Limb (tissue), 2 donors: ENCODE measurements around the gene STRADA.

ENCODE experiments used
- DNase-seq, 2 donors: peaks; one replicate each; pipeline ENCODE4 v3.0.0-alpha.2; 2016; ENCODE audit errors: extremely low spot score in 2 of 2

The STRADA gene

DNA sequence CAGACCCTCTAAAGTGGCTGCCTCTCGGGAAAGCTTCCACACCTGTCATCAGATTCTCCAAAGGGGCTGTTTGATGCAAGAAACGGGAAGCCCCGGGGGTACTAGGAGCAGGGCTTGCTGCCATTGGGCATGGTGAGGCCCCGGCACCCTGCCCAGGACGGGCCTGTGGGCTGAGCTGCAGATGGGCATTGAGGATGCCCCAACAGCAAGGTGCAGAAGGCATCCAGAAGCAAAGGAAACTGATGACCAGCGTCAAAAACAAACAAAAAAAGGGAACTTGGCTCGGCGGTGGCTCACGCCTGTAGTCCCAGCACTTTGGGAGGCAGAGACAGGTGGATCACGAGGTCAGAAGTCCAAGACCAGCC lies 40.2 kb downstream of the STRADA start:
- no peak for DNase-seq

DNA sequence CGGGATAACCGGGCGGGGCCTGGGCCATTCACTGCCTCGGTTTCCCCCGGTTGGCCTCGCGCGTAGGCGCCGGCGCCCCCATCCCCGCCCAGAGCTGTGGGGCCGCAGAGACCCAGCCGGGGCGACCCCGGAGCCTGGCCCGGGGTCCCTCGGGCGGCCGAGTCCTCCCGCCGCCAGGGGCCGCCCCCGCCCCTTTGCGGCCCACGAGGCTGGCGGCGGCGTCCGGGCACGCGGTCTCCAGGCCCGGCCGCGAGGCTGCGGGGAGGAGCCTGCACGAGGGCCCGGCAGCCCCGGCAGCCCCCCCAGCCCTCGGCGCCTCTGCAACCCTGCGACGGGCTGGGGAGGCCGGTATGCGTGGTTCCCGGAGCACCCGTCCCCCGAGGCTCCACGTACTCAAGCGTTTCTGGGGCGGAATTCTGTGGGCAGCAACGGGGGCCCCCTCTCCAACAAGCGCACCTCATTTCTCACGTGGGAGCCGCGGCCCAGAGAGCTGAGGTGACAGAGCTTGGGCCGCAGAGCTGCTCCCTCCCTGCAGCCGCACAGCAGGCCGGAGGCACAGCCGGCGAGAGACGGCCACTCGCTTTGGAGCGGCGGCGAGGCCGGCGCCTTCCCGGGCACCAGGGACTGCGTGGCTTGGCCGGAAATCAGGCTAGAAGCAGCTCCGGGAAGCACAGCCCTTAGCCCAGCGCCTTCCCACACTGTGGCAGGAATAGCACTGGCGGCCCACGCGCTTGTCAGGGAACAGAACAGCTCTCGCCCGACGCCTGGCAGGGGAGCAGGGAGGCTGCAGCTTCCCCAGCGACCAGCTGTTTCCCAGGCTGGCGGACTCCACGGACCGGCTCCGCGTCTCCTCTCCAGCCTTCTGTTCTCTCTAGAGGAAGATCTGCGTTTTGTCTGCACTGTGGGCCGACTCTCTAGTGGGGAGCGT lies 40.8 kb downstream of the STRADA start:
- peak; percentile 18 to 76 for DNase-seq

DNA sequence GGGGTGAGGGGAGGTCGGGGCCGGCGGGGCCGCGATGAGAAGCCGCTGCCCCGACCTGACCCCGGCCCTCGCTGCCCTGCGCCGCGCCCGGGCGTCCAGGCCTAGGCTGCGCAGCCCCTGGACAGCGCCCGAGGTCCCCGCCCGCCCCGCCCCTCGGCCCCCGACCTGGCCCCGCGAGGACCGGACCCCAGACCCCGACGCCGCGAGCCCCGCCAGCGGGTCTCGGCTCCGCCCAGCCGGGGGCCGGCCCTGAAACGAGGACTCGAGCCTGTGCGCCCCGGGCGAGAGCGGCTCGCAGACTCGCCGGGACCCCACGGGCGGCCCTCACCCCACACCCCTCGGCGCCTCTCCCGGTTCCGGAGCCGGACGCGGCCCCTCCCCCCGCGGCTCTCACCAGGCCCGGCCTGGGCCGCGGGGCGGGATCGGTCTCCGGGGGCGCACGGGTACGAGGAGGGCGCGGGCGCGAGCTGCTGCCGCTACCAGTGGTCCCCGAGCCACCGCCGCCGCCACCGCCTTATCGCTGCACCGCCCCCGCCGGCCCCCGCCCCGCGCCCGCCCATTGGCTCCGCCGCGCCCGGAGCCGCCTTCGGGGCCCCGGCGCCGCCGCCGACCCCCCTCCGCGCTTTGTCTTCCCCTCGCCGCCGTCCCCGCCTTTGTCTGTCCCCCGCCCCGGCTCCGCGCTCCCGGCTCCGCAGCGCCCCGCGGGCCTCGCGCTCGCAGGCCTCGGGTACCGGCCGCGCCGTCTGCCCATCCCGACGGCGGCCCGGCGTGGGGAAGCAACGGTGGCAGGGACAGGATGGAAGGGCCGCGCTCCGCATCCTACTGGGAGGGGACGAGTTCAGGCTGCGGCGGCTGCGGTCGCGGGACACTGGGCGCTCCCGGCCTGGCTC lies 41.7 kb downstream of the STRADA start, which contains the start of gene LIMD2:
Gene LIMD2 (minus strand): TSS at position 488 of the 890 bp plus-strand sequence. CDS start 827 bp downstream, outside the sequence.
- DNase-seq, result peak; percentile 13 to 84

DNA sequence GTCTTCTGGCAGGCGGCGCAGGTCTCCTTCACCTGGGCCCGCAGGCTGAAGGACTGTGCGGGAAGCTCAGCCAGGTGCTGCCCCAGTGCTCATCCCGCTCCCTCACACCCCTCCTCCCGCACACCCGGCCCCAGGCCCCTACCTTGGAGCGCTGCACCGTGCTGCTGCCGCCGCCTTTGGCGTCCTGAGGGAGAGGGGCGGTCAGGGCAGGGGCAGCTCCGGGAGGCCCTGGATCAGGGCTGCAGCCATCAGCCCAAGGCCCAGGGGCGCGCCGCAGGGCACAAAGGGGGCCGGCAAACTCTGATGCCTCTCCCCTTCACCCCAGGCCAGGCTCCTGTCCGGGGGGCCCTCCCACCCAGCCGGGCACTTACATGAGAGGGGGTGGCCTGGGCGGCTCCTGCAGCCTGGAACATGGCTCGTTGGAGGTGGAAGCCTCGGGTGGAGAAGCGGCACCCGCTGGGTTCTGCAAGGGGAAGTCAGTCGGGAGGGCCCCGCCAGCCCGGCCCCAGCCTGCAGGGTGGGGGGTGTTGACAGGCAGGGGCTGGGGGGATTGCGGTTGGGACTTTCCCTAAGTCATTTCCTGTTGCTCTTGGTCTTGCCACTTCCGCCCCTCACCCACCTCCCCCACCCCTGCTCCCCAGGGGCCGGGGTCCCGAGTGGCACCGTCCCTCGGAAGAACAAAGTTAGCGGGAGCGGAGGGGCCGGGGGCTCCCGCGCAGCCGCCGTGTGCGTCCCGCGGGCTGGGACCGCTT lies 42.5 kb downstream of the STRADA start:
- peak; percentile 11 to 73 for DNase-seq

DNA sequence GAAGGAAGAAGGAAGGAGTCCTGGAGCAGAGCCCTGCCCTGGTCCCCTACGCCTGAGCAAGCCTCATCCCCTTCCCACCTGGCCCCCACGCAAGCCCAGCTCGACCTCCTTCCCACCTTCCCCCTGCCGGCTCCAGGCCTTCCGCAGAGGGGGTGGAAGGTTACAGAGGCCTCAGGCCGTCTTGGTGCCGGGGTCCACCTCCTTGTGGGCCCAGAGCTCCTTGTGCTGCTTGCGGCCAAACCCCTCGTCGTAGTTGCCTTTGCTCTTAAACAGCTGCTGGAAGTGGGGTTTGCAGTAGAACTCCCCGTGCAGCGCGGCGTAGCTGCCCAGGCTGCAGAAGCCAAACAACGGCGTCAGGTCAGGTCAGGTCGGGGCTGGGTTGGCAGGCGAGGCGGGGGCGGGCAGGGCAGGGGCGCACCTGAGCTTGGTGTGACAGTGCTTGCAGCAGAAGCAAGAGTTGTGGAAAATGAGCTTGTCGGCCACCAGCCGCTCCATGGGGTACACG lies 43.2 kb downstream of the STRADA start:
- DNase-seq, result peak in 1 of 2 donors; percentile 43

DNA sequence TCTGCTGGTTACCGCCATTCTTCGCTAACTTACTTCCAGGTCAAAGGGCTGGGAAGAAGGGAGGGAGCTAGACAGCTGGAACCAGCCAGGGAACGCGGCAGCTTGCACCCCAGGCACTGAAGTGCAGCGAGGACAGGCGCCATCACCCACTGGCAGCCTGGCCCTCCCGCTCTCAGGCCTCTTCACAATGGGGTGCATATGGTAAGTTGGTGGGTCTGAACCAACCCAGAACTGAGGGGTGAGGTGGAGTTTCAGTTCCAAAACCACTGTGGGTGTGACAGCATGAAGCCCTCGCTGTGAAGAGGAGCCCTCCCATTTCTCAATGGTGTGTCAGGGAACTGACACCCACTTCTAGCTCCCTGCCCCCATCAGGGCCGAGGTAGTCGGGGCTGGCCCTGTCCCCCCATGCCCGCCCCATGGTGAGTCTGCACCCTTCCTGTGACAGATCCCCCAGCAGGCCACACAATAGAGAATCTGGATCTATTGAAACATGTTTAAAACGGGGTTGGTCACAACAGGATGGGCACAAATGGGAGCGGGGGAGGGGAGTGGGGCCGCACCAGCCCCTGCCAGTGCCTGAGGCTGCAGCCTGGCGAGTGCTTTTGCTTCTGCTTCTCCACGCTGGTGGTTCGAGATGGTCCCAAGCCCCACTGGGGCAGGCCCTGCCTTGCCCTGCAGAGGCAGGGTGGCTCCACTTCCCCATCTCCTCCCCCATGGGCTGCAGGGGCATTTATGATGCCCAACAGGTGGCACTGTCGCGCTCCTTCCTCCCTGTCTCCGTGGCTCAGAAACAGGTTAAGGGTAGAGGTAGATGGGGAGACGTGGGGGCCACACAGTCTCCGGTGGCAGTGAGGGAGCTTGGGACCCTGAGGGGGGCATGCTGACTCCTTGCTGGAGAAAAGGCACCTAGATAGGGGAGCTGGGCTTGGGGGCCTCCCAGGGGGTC lies 44.0 kb downstream of the STRADA start:
- DNase-seq, result peak in 1 of 2 donors; percentile 39

DNA sequence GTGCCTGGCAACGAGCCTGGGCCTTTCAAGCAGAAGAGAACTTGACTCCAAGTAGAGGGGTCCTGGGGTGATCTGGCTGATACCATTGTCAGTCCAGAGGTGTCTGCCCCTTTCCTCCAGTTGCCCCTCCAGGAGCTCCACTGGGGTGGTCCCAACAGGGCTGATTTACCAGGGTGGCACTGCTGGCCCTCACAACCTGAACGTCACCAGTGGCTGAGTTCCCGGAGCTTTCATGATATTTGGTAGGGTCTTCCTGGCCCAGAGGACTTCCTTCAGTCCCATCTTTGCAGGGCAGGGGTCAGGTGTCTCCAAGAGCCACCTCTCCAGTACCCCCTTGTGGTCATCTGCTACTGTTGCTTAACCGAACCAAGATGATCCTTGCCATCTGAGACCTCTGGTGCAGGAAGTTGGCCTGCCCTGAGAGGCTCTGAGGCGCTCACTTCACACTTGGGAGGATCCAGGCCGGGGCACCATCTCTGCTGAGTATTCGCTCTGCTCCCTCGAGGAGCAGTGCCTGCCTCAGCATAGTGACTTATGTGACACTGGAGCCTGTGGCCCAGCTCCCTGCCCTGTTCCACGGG lies 45.1 kb downstream of the STRADA start:
- peak in 1 of 2 donors; percentile 25 for DNase-seq

DNA sequence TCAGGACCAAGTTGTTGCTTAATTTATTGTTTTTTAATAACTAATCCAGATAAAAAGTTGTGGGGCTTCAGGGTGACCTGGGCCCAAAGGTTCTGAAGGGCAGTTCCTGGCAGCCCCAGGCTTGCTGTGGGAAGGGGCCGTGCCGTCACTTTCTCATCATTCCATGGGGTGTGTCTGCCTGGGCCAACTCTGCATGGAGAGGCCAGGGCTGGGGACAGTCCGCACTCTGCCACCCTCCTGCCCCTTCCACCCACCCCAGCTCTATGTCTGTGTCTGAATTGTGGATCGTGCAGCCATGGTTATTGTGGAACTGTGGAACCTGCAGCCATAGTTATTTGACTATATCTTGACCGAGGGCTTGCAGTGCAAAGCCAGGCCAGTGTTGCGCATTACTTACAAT lies 45.7 kb downstream of the STRADA start:
- DNase-seq, result no peak

DNA sequence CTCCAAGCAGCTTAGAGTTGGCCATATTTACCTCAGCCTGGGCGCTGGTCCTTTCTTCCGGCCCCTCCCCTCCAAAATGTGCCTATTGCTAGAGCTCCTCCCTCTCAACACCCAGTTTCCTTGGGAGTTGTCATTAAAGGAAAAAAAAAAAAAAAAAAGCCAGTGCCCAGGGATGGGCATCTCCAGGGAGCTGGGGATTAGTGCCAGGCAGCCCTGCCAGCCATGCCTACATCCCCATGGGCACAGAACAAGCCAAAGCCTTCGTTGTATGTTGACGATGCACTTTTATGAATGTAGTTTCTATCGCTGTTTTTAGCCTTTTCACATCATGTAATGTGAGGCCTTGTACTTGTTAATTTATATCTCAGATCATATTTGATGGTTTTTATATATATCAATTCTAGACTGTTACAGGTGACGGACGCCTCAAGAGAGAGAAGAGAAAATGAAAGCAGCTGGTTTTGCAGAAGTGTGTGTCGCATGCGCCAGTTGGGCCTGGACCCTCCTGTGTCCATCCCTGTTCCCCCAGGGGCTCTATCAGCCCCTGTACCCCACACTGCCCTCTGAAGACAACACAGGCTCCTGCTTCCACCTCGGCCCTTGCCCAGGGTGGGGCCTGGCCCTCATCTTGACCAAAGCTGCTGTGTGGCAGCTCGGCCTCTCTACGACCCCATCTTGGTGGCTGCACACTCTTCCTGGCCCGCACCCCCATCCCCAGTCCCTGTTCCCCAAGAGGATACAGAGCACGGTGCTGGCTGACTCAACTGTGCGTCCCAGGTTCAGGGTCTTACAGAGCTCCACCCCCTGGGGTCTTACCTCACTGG lies 46.4 kb downstream of the STRADA start:
- peak in 1 of 2 donors; percentile 28 for DNase-seq

DNA sequence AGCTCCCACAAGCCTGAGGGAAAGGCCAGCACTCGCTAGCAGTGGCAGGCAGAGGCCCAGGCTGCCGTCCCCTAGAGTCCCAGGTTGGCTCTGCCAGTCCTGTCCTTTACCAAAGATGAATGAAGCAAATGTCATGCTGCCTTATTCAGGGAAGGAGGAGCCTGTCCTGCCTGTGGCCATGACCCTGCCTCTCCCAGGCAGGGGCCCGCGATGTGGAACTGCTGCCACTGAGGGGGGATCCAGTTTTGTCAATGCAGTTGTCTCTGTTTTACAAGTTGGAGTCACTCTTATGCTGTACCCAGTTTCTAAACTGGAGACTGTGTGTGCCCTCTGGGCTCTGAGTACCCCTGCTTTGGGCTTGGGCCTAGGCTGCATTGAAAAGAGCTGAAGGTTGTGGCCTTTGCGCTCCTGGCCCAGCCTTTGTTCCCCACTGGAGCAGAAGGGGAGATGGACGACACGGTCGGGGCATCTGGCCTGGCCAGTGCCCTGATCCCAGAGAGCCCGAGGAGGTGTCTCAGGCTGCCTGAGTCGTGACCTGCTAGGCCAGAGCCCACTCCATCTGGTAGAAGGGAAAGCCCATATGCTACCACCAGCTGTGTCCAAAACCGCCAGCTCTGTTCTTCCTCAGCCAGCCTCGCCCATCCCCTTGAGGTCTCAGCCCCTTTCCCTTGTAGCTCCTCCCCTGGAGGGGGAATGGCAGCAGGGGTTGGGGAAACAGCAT lies 47.2 kb downstream of the STRADA start:
- DNase-seq, result peak in 1 of 2 donors; percentile 29

DNA sequence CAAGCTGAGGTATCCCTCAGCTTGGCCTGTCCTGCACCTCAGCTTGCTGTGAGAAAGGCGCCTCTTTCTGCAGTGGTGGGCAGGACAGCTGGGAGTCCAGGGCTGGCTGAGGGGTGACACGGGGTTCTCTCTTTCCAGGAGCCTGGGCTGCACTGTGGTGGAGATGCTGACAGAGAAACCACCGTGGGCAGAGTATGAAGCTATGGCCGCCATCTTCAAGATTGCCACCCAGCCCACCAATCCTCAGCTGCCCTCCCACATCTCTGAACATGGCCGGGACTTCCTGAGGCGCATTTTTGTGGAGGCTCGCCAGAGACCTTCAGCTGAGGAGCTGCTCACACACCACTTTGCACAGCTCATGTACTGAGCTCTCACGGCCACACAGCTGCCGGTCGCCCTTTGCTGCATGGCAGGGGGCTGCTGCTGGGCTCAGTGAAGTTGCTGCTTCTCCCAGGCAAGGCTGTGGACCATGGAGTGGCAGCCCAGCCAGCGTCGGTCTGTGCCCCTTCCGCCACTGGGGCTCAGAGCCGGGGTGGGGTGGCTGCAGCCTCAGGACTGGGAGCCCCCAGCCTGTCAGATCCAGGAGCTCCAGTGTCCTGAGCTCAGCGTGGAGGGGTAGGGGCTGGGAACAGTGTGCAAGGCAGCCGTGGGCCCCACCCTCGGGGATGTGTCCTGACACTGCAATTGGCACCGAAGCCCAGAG lies 48.0 kb downstream of the STRADA start:
- peak in 1 of 2 donors; percentile 26 for DNase-seq

DNA sequence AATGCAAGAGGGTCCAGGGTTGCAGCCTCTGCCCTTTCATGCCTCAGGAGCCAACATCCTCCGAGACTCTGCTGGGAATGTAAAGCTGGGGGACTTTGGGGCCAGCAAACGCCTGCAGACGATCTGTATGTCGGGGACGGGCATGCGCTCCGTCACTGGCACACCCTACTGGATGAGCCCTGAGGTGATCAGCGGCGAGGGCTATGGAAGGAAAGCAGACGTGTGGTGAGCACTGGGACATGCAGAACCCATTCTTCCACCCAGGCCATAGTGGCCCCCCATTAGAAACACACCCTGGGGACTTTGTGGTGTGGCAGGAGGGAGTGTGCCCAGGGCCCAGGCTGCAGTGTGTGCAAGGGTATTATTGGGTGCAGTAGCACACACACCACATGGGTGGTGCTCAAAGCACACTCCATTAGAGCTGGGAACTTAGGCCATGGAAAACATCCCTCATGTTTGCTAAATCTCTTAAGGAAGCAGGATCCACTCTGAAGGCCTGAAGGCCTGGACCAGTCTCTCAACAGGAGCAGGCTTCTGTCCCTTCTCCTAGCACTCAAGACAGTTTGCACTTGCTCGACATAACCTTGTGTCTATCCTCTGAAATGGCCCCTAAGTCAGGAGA lies 49.3 kb downstream of the STRADA start:
- DNase-seq, result no peak

DNA sequence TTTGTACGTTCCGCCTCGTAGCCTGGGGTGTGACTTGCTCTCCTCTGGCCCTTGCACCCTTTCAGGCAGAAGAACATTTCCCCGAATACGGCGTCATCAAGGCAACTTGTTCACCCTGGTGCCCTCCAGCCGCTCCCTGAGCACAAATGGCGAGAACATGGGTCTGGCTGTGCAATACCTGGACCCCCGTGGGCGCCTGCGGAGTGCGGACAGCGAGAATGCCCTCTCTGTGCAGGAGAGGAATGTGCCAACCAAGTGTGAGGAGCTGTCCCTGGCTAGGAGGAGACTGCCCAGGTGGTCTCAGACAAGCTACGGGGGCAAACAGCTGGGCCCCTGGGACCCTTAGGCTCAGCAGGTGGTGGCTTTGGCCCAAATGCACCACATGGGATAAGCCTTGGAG lies 52.1 kb downstream of the STRADA start:
- no peak for DNase-seq

DNA sequence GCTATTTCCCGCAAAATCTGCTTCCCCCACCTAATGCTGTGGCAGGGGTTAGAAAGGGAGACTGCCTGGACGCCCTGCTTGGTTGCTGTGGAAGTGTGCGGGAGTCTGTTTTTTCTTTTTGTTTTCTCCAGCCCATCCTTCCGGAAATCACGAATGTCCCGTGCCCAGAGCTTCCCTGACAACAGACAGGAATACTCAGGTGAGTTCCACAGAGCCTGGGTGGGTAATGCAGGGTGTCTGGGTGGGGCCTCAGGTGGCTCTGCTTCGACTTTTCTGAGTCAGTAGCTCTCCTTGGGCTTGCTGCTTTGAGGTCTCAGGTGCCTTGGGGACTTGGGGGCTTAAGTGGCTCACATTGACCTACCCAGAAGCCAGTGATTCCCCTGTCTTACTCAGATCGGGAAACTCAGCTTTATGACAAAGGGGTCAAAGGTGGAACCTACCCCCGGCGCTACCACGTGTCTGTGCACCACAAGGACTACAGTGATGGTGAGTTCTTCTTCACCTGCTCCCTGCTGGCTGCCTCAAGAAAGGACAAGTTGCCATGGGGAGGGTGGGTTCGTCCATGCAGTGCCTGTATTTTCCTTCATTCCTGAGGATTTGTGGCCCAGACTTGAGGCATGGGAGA lies 53.1 kb downstream of the STRADA start:
- no peak for DNase-seq

DNA sequence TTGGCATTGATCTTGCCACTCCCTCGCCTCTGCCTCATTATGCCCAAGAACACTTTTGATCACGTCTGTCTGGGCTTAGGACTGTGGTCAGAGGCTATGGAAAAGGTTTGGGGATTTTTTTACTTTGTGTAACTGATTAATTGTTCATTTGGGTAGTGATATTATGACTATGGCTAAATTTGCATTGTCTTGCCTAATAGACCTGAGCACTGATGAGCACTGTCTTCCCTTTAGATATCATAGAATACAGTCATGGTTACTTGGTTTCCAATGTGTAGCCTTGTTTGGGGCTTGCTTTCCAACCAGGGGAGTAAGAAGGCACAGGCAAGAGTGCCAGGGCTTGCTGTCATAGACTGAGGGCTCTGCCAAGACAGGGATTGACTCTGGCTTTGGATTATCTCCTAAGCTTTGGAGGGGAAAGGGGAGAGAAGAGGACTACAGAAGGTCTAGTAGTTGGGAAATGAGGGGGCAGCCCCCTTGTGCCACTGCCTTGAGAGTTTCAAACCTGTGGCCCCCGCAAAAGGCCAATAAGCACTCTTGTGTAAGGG lies 55.4 kb downstream of the STRADA start:
- DNase-seq, result no peak

DNA sequence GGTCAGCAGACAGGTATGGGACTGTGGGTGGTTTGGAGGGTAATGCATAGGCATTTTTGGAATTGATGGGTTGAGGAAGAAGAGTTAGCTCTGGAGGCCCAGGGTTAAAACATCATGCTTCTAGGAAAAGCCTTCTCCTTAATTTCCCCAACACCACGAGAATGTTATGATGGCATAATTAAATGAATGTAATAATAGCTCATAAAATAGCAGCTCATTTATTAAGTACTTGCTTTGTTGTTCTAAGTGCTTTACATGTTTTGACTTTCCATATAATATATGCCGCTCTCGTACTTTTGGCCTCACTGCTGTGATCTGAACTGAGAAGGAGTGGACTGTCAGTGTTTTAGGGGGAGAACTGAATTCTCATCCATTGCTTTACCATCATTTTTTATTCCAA lies 56.0 kb downstream of the STRADA start:
- no peak for DNase-seq
